ENCODE measurements around the gene CCDC112.
A peak's percentile ranks its signal among the peaks of the same experiment; 100 is the strongest.

The CCDC112 gene

DNA sequence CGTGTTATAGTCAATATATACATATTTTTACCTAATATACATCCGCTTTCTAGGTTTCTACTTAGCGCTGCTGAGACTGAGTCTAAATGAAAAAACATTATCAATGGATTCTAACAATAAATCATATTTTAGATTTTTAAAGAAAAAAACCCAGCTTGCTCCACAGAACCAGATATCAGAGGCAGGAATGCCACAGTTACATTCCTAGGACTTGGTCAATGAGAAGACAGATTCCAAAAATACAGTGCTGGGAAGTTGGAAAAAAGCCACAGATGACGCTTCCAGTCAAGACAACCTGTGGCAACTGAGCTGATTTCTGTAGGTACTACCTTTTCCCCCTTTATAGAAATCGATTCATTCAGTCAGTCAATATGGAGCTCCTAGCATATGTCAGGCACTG is 577 bp upstream of the CCDC112 start:
- no peaks in the 10 kb centered on the region for H3K36me3 ChIP-seq (ENCODE audit: control insufficient read depth in 2 of 2, insufficient read depth in 2 of 2, low read length in 2 of 2)
- peaks cover 0 to 6% of the 10 kb centered on the region in 2 donors for H3K4me1 ChIP-seq (ENCODE audit: control insufficient read depth in 2 of 2, insufficient read depth in 2 of 2, low read length in 2 of 2)
- H3K27ac ChIP-seq (ENCODE audit: low read depth in 2 of 2, low read length in 2 of 2) = peak overlapping the region in 1 of 2 donors; percentile 41
- no peak overlapping the region for H3K9ac ChIP-seq (ENCODE audit: low read depth in 1 of 2, low read length in 2 of 2)
- no peaks in the 10 kb centered on the region for H3K27me3 ChIP-seq (ENCODE audit: control insufficient read depth in 2 of 2, insufficient read depth in 2 of 2, low read length in 2 of 2)
- no peaks in the 10 kb centered on the region for H3K9me3 ChIP-seq (ENCODE audit: control insufficient read depth in 2 of 2, low read length in 2 of 2)
- H3K4me3 ChIP-seq (ENCODE audit: low read length in 2 of 2) = peak overlapping the region; percentile 19 to 53

DNA sequence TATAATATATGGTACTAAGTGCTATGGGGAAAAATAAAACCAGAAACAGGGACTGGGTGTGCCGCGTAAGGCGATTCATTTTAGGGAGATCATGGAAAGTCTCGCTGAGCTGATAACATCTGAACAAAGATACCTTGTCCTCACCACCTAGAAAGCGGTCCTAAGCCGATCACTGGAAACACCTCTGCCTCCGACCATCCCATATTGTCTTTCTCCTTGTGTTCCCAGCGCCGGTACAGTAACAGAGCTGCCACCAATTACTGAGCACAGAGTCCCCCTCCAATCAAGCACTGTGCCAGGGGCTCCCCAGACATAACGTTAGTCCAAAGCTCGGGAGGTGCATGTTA is 704 bp downstream of the CCDC112 start:
- peak overlapping the region; percentile 88 for H3K27ac ChIP-seq (ENCODE audit: low read depth in 2 of 2, low read length in 2 of 2)
- H3K4me3 ChIP-seq (ENCODE audit: low read length in 2 of 2) = peak overlapping the region; percentile 79 to 80
- H3K4me1 ChIP-seq (ENCODE audit: control insufficient read depth in 2 of 2, insufficient read depth in 2 of 2, low read length in 2 of 2) = peaks cover 0 to 6% of the 10 kb centered on the region in 2 donors
- no peaks in the 10 kb centered on the region for H3K9me3 ChIP-seq (ENCODE audit: control insufficient read depth in 2 of 2, low read length in 2 of 2)
- peak overlapping the region; percentile 64 to 83 for H3K9ac ChIP-seq (ENCODE audit: low read depth in 1 of 2, low read length in 2 of 2)
- no peaks in the 10 kb centered on the region for H3K36me3 ChIP-seq (ENCODE audit: control insufficient read depth in 2 of 2, insufficient read depth in 2 of 2, low read length in 2 of 2)
- no peaks in the 10 kb centered on the region for H3K27me3 ChIP-seq (ENCODE audit: control insufficient read depth in 2 of 2, insufficient read depth in 2 of 2, low read length in 2 of 2)

DNA sequence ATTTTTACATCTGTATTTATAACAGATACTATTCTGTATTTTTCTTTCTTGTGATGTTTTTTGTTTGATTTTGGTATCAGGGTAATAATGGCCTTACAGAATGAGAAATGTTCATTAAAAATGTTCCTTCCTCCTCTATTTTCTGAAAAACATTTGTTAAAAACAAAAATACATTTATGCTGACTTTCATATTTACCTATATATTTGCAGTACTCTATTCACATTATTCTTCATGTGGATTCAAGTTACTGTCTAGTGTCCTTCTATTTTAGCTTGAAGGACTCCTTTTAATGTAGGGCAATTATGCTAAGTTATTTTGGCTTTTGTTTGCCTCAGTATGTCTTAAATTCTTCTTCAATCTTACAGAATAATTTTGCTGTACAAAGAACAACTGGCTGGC is 5.1 kb downstream of the CCDC112 start:
- H3K27me3 ChIP-seq (ENCODE audit: control insufficient read depth in 2 of 2, insufficient read depth in 2 of 2, low read length in 2 of 2) = no peaks in the 10 kb centered on the region
- H3K36me3 ChIP-seq (ENCODE audit: control insufficient read depth in 2 of 2, insufficient read depth in 2 of 2, low read length in 2 of 2) = no peaks in the 10 kb centered on the region
- peaks cover 0 to 6% of the 10 kb centered on the region in 2 donors for H3K4me1 ChIP-seq (ENCODE audit: control insufficient read depth in 2 of 2, insufficient read depth in 2 of 2, low read length in 2 of 2)
- H3K9ac ChIP-seq (ENCODE audit: low read depth in 1 of 2, low read length in 2 of 2) = no peak overlapping the region
- H3K27ac ChIP-seq (ENCODE audit: low read depth in 2 of 2, low read length in 2 of 2) = no peak overlapping the region
- H3K4me3 ChIP-seq (ENCODE audit: low read length in 2 of 2) = no peak overlapping the region
- H3K9me3 ChIP-seq (ENCODE audit: control insufficient read depth in 2 of 2, low read length in 2 of 2) = no peaks in the 10 kb centered on the region

DNA sequence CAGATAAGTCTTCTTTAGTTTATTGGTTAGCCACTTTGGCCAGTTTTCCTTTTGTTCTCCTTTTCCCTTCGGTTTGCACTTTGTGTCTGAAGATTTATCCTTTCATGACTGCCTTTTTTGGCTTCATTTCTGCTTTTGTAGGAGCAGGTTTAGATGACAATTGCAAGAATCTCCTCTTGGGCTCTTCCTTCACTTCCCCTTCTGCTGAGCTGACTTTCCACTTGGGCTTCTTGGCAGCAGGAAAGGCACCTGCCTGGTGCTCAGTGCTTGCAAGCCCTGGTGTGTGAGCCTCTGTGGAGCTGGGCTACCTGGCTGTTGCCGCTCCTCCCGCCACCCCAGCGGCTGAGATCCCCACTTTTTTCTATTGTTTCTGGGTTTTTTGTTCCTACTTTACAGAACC is 7.3 kb downstream of the CCDC112 start:
- H3K27me3 ChIP-seq (ENCODE audit: control insufficient read depth in 2 of 2, insufficient read depth in 2 of 2, low read length in 2 of 2) = no peaks in the 10 kb centered on the region
- no peak overlapping the region for H3K9ac ChIP-seq (ENCODE audit: low read depth in 1 of 2, low read length in 2 of 2)
- H3K27ac ChIP-seq (ENCODE audit: low read depth in 2 of 2, low read length in 2 of 2) = no peak overlapping the region
- H3K36me3 ChIP-seq (ENCODE audit: control insufficient read depth in 2 of 2, insufficient read depth in 2 of 2, low read length in 2 of 2) = no peaks in the 10 kb centered on the region
- no peak overlapping the region for H3K4me3 ChIP-seq (ENCODE audit: low read length in 2 of 2)
- H3K4me1 ChIP-seq (ENCODE audit: control insufficient read depth in 2 of 2, insufficient read depth in 2 of 2, low read length in 2 of 2) = no peaks in the 10 kb centered on the region
- H3K9me3 ChIP-seq (ENCODE audit: control insufficient read depth in 2 of 2, low read length in 2 of 2) = no peaks in the 10 kb centered on the region

DNA sequence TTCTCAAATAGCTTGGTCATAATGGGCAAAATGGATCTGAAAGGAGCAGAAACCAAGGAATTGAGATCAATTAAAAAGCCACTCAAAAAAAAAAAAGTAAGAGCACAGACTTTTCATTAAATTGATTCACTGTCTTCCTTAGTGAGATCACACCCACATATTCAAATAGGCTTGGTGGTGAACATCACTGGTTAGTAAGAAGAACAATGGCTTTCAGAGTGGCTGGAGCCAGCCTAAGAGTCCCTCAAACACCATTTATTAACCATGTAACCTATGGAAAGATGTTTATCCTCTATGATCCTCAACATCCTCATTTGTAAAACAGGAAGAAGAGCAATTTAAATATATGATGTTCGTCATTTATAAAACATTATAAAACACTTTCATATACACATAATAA is 12.4 kb downstream of the CCDC112 start:
- Histone ChIP-seq H3K27ac (ENCODE audit: low read depth in 2 of 2, low read length in 2 of 2) (no peak overlapping the region), H3K27me3 (ENCODE audit: control insufficient read depth in 2 of 2, insufficient read depth in 2 of 2, low read length in 2 of 2) (no peaks in the 10 kb centered on the region), H3K9ac (ENCODE audit: low read depth in 1 of 2, low read length in 2 of 2) (no peak overlapping the region), H3K4me1 (ENCODE audit: control insufficient read depth in 2 of 2, insufficient read depth in 2 of 2, low read length in 2 of 2) (no peaks in the 10 kb centered on the region), H3K9me3 (ENCODE audit: control insufficient read depth in 2 of 2, low read length in 2 of 2) (no peaks in the 10 kb centered on the region), H3K36me3 (ENCODE audit: control insufficient read depth in 2 of 2, insufficient read depth in 2 of 2, low read length in 2 of 2) (no peaks in the 10 kb centered on the region), H3K4me3 (ENCODE audit: low read length in 2 of 2) (no peak overlapping the region)

DNA sequence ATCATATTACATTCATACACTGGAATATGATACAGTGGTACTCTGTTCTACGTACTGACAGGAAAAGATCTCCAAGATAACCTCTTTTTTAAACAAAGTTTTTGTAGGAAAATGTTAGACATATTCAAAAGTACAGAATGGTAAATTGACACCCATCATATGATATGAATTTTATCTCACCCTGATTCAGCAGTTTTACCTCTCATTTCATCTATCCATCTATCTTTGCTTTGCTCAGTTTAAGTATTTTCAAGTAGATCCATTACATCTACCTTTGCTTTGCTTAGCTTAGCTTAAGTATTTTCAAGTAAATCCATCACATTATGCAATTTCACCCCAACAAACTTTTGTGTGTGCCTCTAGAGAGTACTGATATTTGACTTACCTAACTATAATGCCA is 14.3 kb downstream of the CCDC112 start:
- Histone ChIP-seq H3K9me3 (ENCODE audit: control insufficient read depth in 2 of 2, low read length in 2 of 2) (no peaks in the 10 kb centered on the region), H3K4me3 (ENCODE audit: low read length in 2 of 2) (no peak overlapping the region), H3K4me1 (ENCODE audit: control insufficient read depth in 2 of 2, insufficient read depth in 2 of 2, low read length in 2 of 2) (no peaks in the 10 kb centered on the region), H3K9ac (ENCODE audit: low read depth in 1 of 2, low read length in 2 of 2) (no peak overlapping the region), H3K36me3 (ENCODE audit: control insufficient read depth in 2 of 2, insufficient read depth in 2 of 2, low read length in 2 of 2) (no peaks in the 10 kb centered on the region), H3K27me3 (ENCODE audit: control insufficient read depth in 2 of 2, insufficient read depth in 2 of 2, low read length in 2 of 2) (no peaks in the 10 kb centered on the region), H3K27ac (ENCODE audit: low read depth in 2 of 2, low read length in 2 of 2) (no peak overlapping the region)

DNA sequence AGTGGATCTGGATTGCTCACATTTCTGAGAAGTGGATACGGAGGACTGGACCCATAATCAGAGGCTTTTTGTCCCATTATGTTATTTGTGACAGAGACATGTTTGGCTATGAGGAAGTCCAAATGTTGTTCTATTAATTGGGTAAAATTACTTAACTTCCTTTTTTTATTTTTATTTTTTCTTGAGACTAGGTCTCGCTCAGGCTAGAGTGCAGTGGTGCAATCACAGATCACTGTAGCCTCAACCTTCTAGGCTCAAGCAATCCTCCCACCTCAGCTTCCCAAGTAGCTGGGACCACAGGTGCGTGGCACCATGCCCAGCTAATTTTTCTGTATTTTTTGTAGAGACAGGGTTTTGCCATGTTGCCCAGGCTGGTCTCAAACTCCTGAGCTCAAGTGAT is 21.9 kb downstream of the CCDC112 start:
- Histone ChIP-seq H3K4me1 (ENCODE audit: control insufficient read depth in 2 of 2, insufficient read depth in 2 of 2, low read length in 2 of 2) (peaks cover 8 to 10% of the 10 kb centered on the region in 2 donors), H3K27me3 (ENCODE audit: control insufficient read depth in 2 of 2, insufficient read depth in 2 of 2, low read length in 2 of 2) (no peaks in the 10 kb centered on the region), H3K36me3 (ENCODE audit: control insufficient read depth in 2 of 2, insufficient read depth in 2 of 2, low read length in 2 of 2) (peaks cover 6 to 14% of the 10 kb centered on the region in 2 donors), H3K27ac (ENCODE audit: low read depth in 2 of 2, low read length in 2 of 2) (no peak overlapping the region), H3K9ac (ENCODE audit: low read depth in 1 of 2, low read length in 2 of 2) (no peak overlapping the region), H3K4me3 (ENCODE audit: low read length in 2 of 2) (no peak overlapping the region), H3K9me3 (ENCODE audit: control insufficient read depth in 2 of 2, low read length in 2 of 2) (no peaks in the 10 kb centered on the region)

DNA sequence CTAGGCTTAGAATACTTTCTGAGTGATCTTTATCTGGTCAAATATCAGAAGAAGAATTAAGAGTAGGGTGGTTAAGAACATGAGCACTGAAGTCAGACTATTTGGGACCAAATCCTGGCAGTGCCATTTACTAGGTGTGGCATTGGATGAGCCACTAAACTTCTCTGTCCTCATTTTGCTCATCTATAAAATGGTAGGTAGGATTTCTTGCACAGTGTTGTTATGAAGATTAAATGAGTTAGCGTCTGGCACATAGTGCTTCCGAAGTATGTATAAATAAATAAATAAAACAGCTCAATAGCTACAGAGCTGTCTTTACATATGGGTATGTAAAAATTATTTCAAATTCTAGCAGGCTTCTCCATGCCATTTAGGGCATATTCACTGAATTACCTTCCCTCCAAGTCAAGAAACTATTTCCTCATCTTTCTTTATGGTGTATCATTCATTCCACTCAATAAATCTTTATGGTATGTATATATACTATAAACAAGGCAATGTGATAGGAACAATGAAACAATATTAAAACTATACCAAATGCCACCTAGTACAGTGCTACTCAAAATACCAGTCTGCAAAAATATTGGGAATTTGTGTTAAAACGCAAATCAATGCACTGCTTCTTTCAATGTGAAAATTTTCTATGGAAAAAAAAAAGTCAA is 24.0 kb downstream of the CCDC112 start:
- no peaks in the 10 kb centered on the region for H3K9me3 ChIP-seq (ENCODE audit: control insufficient read depth in 2 of 2, low read length in 2 of 2)
- no peak overlapping the region for H3K9ac ChIP-seq (ENCODE audit: low read depth in 1 of 2, low read length in 2 of 2)
- peaks cover 8 to 10% of the 10 kb centered on the region in 2 donors for H3K4me1 ChIP-seq (ENCODE audit: control insufficient read depth in 2 of 2, insufficient read depth in 2 of 2, low read length in 2 of 2)
- H3K36me3 ChIP-seq (ENCODE audit: control insufficient read depth in 2 of 2, insufficient read depth in 2 of 2, low read length in 2 of 2) = peaks cover 6 to 20% of the 10 kb centered on the region in 2 donors
- H3K27me3 ChIP-seq (ENCODE audit: control insufficient read depth in 2 of 2, insufficient read depth in 2 of 2, low read length in 2 of 2) = no peaks in the 10 kb centered on the region
- H3K27ac ChIP-seq (ENCODE audit: low read depth in 2 of 2, low read length in 2 of 2) = peak overlapping the region; percentile 7 to 45
- no peak overlapping the region for H3K4me3 ChIP-seq (ENCODE audit: low read length in 2 of 2)

DNA sequence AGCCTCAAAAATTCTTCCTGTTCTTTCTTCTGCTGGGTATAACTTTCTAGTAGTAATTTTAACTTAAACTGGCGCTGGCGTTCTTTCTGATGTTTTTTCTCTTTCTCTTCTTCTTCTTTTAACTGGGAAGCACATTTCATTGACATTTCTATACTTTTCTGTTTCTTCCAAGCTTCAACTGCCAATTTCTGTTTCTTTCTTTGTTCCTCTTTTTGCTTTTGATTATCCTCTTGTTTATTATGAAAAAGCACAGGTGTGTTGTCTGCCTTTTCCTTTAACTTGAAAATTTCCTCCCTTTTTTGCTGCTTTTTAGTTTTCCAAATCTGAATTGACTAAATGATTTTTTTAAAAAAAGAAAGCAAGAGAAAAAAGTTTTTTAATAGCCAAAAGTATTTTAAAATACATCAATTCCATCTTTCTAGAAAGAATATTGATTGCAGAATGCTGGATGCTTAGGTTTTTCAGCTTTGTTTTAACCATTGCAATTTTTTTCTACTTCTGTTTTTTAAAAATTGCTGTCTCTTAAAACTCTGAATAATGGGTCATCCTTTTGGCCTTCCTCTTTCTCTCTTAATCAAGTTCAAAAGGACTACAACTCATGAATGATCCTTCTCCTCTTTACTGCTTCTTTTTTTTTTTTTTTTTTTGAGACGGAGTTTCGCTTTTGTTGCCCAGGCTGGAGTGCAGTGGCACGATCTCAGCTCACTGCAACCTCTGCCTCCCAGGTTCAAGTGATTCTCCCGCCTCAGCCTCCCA is 25.0 kb downstream of the CCDC112 start:
- no peak overlapping the region for H3K9ac ChIP-seq (ENCODE audit: low read depth in 1 of 2, low read length in 2 of 2)
- H3K27me3 ChIP-seq (ENCODE audit: control insufficient read depth in 2 of 2, insufficient read depth in 2 of 2, low read length in 2 of 2) = no peaks in the 10 kb centered on the region
- no peak overlapping the region for H3K27ac ChIP-seq (ENCODE audit: low read depth in 2 of 2, low read length in 2 of 2)

DNA sequence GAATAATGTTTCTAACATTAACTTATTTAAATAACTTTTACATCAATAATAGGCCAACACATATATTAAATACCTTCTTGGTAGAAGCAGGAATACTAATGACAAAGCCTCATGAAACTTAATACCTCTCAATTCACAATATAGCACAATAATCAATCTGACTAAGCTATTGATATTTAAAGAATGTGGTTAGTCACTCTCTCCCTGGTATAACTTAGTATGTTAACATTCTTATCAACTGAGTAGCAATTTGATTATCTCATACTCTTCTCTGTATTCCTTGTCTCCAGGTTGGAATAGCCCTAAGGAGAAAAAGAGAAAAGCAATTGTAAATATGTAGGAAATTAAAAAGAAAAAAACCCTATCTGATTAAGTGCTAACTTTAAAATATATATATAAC is 28.8 kb downstream of the CCDC112 start:
- Histone ChIP-seq H3K27me3 (ENCODE audit: control insufficient read depth in 2 of 2, insufficient read depth in 2 of 2, low read length in 2 of 2) (no peaks in the 10 kb centered on the region), H3K9me3 (ENCODE audit: control insufficient read depth in 2 of 2, low read length in 2 of 2) (no peaks in the 10 kb centered on the region), H3K4me1 (ENCODE audit: control insufficient read depth in 2 of 2, insufficient read depth in 2 of 2, low read length in 2 of 2) (peaks cover 0 to 4% of the 10 kb centered on the region in 2 donors), H3K4me3 (ENCODE audit: low read length in 2 of 2) (no peak overlapping the region), H3K9ac (ENCODE audit: low read depth in 1 of 2, low read length in 2 of 2) (no peak overlapping the region), H3K36me3 (ENCODE audit: control insufficient read depth in 2 of 2, insufficient read depth in 2 of 2, low read length in 2 of 2) (peaks cover 2 to 19% of the 10 kb centered on the region in 2 donors), H3K27ac (ENCODE audit: low read depth in 2 of 2, low read length in 2 of 2) (no peak overlapping the region)

More for the DNA sequence above, 25.0 kb downstream of the CCDC112 start:
- Histone ChIP-seq H3K9me3 (ENCODE audit: control insufficient read depth in 2 of 2, low read length in 2 of 2) (no peaks in the 10 kb centered on the region), H3K4me1 (ENCODE audit: control insufficient read depth in 2 of 2, insufficient read depth in 2 of 2, low read length in 2 of 2) (peaks cover 8 to 10% of the 10 kb centered on the region in 2 donors), H3K36me3 (ENCODE audit: control insufficient read depth in 2 of 2, insufficient read depth in 2 of 2, low read length in 2 of 2) (peaks cover 6 to 25% of the 10 kb centered on the region in 2 donors), H3K4me3 (ENCODE audit: low read length in 2 of 2) (no peak overlapping the region)

Data from mucosa of rectum (tissue), 2 donors.